Activated T-helper 17 cell treated with anti-CD3 and anti-CD28 coated beads, Interleukin-2, amount 50 U/mL, for 72 hours (primary cell): Measurements from ENCODE around the gene CCNJ. TPM values are rescaled to one million over a fixed set of nuclear protein-coding genes. Genes with fewer than 3 reads are reported as not detected.
"Not testable (repeated sequence)": the region's sequence is repeated elsewhere in the genome, so short reads cannot be mapped to it uniquely, and the experiment has no call there.

Source experiments
- ATAC-seq: fragments of 150-1000 bp; cut with Tn5 transposase; replicated peaks from 2 replicates; pipeline ENCODE4 v1.10.0; 2021; ENCODE audit warnings: mild to moderate bottlenecking, moderate library complexity
- H3K27ac Mint-ChIP-seq: one replicate; pipeline ENCODE4 v1.8.0; 2022; ENCODE audit warnings: mixed read lengths
- H3K27me3 Mint-ChIP-seq: one replicate; pipeline ENCODE4 v1.8.0; 2022; ENCODE audit warnings: mixed read lengths
- H3K36me3 Mint-ChIP-seq: one replicate; pipeline ENCODE4 v1.8.0; 2022; ENCODE audit warnings: low read depth, mild to moderate bottlenecking, mixed read lengths
- H3K4me1 Mint-ChIP-seq: one replicate; pipeline ENCODE4 v1.8.0; 2022; ENCODE audit warnings: mixed read lengths
- H3K4me3 Mint-ChIP-seq: one replicate; pipeline ENCODE4 v1.8.0; 2022; ENCODE audit warnings: mild to moderate bottlenecking, mixed read lengths
- H3K9me3 Mint-ChIP-seq: one replicate; pipeline ENCODE4 v1.8.0; 2022; ENCODE audit warnings: mixed read lengths
- total RNA-seq, 2 donors: library from RNA; stranded (reverse); gene quantifications; one replicate each; pipeline ENCODE4 v1.2.3, GENCODE V29; 2022

Gene CCNJ, protein sequence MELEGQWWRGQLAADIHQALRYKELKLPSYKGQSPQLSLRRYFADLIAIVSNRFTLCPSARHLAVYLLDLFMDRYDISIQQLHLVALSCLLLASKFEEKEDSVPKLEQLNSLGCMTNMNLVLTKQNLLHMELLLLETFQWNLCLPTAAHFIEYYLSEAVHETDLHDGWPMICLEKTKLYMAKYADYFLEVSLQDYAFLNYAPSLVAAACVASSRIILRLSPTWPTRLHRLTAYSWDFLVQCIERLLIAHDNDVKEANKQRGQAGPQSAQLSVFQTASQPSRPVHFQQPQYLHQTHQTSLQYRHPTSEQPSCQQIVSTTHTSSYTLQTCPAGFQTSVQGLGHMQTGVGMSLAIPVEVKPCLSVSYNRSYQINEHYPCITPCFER
- 1 to 10 TPM; 3.7 to 7.9 TPM for total RNA-seq

DNA sequence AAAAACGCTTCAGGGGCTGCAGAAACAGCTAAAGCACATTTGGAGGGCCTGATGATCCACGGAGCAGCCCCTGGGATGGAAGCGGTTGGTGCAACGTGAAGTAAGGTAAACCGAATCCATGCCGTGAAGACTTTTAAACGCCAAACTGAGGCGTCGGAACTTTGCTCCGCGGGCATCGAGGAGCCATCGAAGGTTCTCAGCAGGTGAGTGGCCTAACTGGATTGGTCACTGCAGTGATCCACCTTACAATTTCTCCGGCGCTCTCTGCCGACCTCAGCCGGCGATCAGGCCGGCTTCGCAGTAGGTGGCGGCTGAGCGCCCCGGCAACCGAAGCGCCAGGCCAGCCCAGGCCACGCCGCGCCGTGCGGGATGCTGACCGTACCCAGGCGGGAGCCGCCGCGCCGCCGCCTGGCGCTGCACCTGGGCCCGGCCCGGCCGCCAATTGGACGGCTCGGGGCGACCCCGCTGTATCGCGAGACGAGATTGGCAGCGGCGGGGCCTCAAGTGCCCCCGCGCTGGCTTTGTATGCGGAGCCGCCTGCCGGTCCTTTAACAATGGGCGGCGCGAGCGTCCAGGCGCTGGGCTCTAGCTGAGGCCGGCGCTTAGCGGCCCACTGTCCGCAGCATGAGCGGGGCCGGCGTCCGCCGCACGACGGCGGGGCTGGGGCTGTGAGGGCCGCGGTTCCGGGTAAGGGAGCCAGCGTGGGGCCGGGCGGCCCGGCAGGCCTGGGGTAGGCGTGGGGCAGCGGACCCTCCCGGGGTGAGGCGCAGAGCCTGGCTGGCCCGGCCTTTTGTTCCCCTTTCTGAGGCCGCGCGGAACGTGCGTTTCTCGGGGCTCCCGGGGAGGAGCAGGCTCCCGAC, at the start of gene CCNJ:
CCNJ (plus strand) TSS at position 551 of the 860 bp plus-strand sequence. CDS start 811 bp downstream, outside the sequence.
- H3K4me3 Mint-ChIP-seq, result peak within 1 kb of the TSS; percentile 85

DNA sequence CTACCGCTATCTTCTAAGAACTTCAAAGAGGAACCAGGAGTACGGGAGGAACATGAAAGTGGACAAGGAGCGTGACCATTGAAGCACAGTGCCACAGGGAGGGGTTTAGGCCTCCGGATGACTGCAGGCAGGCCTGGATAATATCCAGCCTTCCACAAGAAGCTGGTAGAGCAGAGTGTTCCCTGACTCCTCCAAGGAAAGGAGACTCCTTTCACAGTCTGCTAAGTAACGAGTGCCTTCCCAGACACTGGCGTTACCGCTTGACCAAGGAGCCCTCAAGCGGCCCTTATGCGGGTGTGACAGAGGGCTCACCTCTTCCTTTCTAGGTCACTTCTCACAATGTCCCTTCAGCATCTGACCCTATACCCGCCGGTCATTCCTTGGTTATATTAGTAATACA, 49.0 kb upstream of the CCNJ start:
- H3K4me3 Mint-ChIP-seq, H3K27me3 Mint-ChIP-seq, H3K4me1 Mint-ChIP-seq, ATAC-seq, H3K27ac Mint-ChIP-seq, H3K36me3 Mint-ChIP-seq, H3K9me3 Mint-ChIP-seq: not testable (repeated sequence)

More for the DNA sequence above, at the start of gene CCNJ:
- H3K36me3 Mint-ChIP-seq, result peaks cover 34% of the 10 kb centered on the region
- H3K9me3 Mint-ChIP-seq, result no peaks in the 10 kb centered on the region
- H3K27me3 Mint-ChIP-seq, result no peaks in the 10 kb centered on the region
- ATAC-seq, result peak; percentile 92
- H3K27ac Mint-ChIP-seq, result peak within 1 kb of the TSS; percentile 86
- H3K4me1 Mint-ChIP-seq, result peaks cover 20% of the 10 kb centered on the region

DNA sequence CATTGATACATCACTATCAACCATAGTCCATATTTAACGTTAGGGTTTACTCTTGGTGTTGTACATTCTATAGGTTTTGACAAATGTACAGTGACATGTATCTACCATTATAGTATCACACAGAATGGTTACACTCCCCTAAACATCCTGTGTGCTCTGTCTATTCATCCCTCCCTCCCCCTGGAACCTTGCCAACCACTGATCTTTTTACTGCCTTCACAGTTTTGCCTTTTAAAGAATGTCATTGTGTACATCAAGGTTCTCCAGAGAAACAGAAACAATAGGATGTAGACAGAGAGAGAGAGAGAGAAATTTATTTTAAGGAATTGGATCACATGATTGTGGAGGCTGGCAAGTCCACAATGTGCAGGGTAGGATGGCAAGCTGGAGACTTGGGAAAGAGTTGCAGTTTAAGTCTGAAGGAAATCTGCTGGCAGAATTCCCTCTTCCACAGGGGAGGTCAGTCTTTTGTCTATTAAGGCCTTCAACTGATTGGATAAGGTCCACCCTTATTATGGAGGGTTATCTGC, 45.1 kb upstream of the CCNJ start:
- ATAC-seq, result no peak
- Mint-ChIP-seq H3K4me1 (no peaks in the 10 kb centered on the region), H3K27ac (no peak overlapping the region), H3K27me3 (no peaks in the 10 kb centered on the region), H3K4me3 (no peak overlapping the region), H3K36me3 (no peaks in the 10 kb centered on the region), H3K9me3 (no peaks in the 10 kb centered on the region)

DNA sequence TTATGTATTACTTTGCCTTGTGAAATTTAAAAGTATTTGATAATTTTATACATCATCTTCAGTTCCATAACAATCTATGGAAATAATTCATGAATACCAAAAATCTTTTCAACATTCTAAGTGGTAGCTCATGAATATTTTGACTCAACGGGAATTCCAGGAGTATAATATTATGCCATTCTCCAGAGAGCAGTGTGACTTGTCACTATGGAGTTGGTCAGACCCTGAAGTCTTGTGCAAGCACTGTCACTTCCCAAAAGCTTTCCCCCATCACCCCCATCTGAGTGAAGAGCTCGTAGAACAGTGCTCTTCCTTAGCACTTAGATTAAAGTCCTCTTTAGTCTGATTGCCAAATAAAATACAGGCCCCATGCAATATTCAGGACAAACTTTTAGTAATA, 29.4 kb upstream of the CCNJ start:
- Mint-ChIP-seq H3K4me3 (no peak overlapping the region), H3K9me3 (no peaks in the 10 kb centered on the region), H3K36me3 (no peaks in the 10 kb centered on the region), H3K27me3 (peaks cover 9% of the 10 kb centered on the region), H3K4me1 (no peaks in the 10 kb centered on the region), H3K27ac (no peak overlapping the region)
- no peak for ATAC-seq

DNA sequence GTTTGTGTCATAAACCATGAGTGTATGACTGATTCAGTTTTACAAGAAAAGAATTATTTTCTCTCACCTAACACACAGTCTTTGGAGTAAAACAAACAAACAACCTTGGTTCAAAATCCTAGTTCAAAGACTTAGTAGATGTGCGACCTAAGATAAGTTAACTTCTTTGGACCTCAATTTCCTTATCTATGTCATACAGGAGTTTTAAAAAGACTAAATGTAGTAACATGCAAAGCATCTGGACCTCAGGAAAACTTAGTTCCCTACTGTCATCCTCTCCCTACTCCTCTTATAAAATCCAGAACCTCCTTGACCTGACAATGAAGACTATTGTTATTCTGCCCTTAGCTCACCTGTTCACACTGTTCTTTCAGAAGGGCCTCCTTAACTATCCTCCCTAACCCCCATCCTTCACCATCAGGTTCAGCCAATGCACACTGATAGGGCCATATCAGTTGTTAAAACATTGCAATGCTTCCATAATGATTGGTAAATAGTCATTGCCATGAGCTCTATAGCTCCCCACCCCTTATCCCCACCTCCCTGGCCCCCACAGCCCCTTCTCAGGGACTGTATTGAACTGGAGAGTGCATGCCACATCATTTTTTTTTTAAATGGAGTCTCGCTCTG, 28.8 kb upstream of the CCNJ start:
- H3K36me3 Mint-ChIP-seq, result no peaks in the 10 kb centered on the region
- no peak overlapping the region for H3K27ac Mint-ChIP-seq
- H3K27me3 Mint-ChIP-seq, result peaks cover 9% of the 10 kb centered on the region
- H3K4me3 Mint-ChIP-seq, result no peak overlapping the region
- no peaks in the 10 kb centered on the region for H3K9me3 Mint-ChIP-seq
- no peaks in the 10 kb centered on the region for H3K4me1 Mint-ChIP-seq
- ATAC-seq, result no peak

DNA sequence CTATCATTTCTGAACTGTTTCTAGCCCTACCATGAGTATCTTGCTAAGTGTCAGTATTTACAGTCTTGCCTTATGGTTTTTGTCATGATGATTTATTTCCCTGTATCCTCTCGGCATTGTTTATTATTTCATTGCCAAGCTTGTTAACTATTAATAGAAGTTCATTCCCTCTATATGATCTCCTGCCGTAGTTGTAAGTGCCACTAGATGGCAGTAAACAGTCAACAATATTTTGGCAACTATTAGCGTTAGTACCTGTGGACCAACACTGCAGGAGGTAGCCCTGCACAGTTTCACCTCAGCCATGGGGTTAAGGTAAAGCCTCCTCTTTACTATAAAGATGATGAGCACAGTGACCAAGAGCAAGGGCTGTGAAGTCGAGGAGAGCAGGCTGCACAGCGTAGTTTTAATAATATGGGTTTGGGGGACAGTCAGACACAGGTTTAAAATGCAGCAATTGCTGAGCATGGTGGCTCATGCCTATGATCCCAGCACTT, 26.1 kb upstream of the CCNJ start:
- Mint-ChIP-seq H3K4me1 (no peaks in the 10 kb centered on the region), H3K27ac (no peak overlapping the region), H3K36me3 (no peaks in the 10 kb centered on the region), H3K9me3 (no peaks in the 10 kb centered on the region), H3K4me3 (no peak overlapping the region), H3K27me3 (peaks cover 9% of the 10 kb centered on the region)
- peak; percentile 82 for ATAC-seq

DNA sequence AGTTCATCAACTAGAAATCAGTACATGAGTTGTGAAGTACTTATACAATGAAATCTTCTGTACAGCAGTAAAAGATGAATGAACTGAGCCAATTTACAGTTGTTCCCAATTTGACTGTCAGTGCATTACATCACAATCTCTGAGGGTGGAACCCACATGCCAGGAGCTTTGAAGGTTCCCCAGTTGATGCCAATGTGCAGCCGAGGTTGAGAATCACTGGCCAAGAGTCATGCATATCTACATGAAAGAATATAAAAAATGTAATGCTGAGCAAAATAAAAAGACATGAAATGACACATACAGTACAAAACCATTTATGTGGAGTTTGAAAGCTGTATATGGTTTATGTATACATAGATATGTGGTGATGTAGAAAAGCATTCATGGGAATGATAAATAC, 22.1 kb upstream of the CCNJ start:
- Mint-ChIP-seq H3K36me3 (no peaks in the 10 kb centered on the region), H3K9me3 (no peaks in the 10 kb centered on the region), H3K27ac (no peak overlapping the region), H3K4me3 (no peak overlapping the region), H3K27me3 (peaks cover 5% of the 10 kb centered on the region), H3K4me1 (no peaks in the 10 kb centered on the region)
- ATAC-seq, result no peak

DNA sequence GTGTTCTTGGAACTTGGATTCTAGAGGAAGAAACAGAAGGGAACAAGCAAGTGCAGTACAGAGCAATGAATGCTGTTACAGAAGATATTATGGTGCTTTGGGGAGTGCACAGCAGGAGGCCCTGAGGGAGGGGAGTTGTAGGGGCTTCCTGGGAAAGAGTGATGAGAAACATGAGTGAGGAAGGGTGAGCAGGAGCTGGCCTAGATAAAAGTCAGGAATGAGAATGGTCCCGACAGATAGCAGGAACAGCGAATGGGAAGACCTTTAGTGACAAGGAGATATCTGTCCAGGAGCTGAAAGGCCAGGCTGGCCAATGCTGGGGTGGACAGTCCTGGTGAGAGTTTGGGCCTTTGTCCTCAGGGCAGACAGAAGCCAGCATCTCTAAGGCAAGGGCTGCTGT, 20.6 kb upstream of the CCNJ start:
- ATAC-seq, result no peak
- H3K4me1 Mint-ChIP-seq, result no peaks in the 10 kb centered on the region
- H3K4me3 Mint-ChIP-seq, result no peak overlapping the region
- H3K9me3 Mint-ChIP-seq, result no peaks in the 10 kb centered on the region
- H3K27ac Mint-ChIP-seq, result no peak overlapping the region
- no peaks in the 10 kb centered on the region for H3K27me3 Mint-ChIP-seq
- no peaks in the 10 kb centered on the region for H3K36me3 Mint-ChIP-seq

DNA sequence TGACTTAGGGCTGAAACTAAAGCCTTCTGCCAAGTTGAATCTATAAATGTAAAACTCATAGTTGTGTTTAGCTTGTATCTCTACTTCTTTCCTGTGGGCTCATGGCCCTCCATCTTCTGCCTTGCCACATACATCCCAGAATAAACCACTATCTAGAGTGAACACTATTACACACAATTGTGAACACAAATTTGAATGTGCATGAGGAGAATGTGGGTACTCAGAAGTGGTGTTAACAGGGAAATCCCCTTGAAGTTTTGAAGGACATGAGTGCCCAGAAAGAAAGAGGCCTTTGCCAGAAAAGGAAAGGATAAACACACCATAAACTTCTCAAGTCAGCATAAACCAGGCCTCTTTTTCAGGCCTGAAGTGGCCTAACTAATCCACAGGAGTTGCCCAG, 20.2 kb upstream of the CCNJ start:
- no peak for ATAC-seq
- Mint-ChIP-seq H3K4me1 (no peaks in the 10 kb centered on the region), H3K27ac (no peak overlapping the region), H3K4me3 (no peak overlapping the region), H3K9me3 (no peaks in the 10 kb centered on the region), H3K27me3 (no peaks in the 10 kb centered on the region), H3K36me3 (no peaks in the 10 kb centered on the region)

DNA sequence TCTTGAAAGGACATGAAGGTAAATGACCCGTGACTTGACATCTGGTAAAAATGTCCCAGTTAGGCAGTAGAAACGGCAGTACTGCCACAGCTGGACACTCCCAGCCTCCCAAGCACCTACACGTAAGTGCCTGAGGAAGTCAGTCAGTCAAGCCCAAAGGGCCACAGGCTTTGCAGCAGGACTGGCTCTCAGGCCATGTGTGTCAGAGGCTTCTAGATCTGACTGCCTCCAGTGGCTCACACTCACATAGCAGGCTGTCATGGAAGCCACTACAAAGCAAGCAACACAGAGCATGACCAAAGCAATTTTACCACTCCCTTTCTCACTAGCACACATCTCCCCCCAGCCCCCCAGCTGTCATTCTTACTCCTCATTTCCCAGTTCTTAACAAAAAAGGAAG, 17.8 kb upstream of the CCNJ start:
- H3K36me3 Mint-ChIP-seq, result no peaks in the 10 kb centered on the region
- ATAC-seq, result peak; percentile 12
- H3K4me1 Mint-ChIP-seq, result no peaks in the 10 kb centered on the region
- H3K9me3 Mint-ChIP-seq, result no peaks in the 10 kb centered on the region
- H3K4me3 Mint-ChIP-seq, result no peak overlapping the region
- H3K27ac Mint-ChIP-seq, result no peak overlapping the region
- peaks cover 3% of the 10 kb centered on the region for H3K27me3 Mint-ChIP-seq

DNA sequence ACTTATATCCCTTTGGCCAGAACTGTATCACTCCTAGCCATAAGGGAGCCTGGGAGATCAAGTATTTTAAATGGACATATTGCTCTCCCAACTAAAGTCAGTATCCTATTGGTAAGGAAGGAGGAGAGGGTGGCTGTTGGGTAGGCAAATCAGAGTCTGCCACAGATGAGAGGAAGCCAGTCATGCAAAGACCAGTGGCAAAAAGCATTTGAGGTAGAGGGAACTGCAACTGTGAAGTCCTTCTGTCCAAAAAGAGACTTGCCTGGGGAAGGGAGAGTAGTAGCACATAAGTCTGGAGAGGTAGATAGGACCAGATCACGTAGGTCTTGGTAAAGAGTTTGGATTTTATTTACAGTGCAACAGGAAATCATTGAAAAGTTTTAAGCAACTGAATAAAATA, 8.8 kb upstream of the CCNJ start:
- H3K4me1 Mint-ChIP-seq, result no peaks in the 10 kb centered on the region
- no peak overlapping the region for H3K4me3 Mint-ChIP-seq
- H3K36me3 Mint-ChIP-seq, result no peaks in the 10 kb centered on the region
- no peak overlapping the region for H3K27ac Mint-ChIP-seq
- no peak for ATAC-seq
- no peaks in the 10 kb centered on the region for H3K9me3 Mint-ChIP-seq
- peaks cover 4% of the 10 kb centered on the region for H3K27me3 Mint-ChIP-seq

DNA sequence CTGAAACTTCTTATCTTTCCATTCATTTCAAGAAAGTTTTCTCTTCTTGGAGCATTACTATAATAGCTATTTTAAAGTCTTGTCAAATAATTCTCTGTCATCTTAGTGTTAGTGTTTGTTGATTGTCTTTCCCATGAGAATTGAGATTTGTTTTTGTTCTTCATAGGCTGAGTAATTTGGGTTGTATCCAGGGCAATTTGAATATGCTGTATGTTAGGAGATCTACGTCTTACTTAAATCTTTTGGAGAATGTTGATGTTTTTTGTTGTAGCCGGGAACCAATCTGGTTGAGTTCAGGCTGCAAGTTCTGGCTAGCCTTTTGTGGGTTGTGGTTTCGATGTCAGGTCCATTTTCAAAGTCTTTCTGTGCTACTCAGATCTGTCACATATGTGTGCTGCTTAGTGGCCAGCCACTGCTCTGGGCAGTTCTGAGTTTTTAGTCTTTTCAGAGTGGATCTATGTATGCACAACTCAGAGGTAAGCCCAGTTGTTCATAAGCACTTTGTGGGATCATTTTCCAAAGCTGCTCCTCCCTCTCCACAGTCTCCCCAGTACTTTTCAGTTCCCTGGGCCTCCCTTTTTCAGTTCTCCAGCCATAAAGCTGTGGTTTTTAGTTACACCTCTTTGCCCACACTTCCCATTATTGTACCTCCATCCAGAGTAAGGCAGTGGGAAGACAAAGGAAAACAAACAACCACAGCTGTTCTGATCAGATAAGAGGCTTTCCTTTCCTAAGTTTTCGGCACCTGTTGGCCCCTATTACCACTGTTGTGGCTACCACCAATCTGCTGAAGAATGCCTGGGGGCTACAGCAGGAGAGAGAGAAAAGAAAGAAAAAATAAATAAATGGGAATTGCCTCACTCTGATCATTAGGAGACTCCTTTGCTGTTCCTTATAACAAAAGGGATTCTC, 4.7 kb upstream of the CCNJ start:
- no peak overlapping the region for H3K27ac Mint-ChIP-seq

DNA sequence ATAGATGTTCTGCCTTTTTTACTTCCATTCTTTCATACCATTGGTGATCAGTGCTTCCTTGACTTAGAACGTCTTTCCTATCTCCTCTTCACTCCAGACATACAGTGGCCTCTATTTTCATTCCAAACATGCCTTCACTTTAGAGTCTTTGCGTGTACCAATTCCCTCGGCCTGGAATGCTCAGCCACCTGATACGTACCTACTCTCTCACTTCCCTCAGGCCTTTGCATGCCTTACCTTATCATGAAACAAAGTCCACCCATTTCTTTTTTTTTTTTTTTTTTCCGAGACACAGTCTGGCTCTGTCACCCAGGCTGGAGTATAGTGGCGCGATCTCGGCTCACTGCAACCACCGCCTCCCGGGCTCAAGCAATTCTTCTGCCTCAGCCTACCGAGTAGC, 2.2 kb upstream of the CCNJ start:
- peaks cover 6% of the 10 kb centered on the region for H3K4me1 Mint-ChIP-seq
- ATAC-seq, result no peak
- no peak overlapping the region for H3K27ac Mint-ChIP-seq
- H3K4me3 Mint-ChIP-seq, result no peak overlapping the region
- no peaks in the 10 kb centered on the region for H3K9me3 Mint-ChIP-seq
- H3K36me3 Mint-ChIP-seq, result peaks cover 13% of the 10 kb centered on the region
- H3K27me3 Mint-ChIP-seq, result peaks cover 4% of the 10 kb centered on the region

More for the DNA sequence above, 4.7 kb upstream of the CCNJ start:
- Mint-ChIP-seq H3K27me3 (peaks cover 4% of the 10 kb centered on the region), H3K4me3 (no peak overlapping the region), H3K4me1 (no peaks in the 10 kb centered on the region), H3K9me3 (no peaks in the 10 kb centered on the region), H3K36me3 (no peaks in the 10 kb centered on the region)
- no peak for ATAC-seq
